Activated T-cell treated with anti-CD3 and anti-CD28 coated beads, Interleukin-2, amount 50 U/mL, for 4 hours (primary cell): ENCODE results near the gene TMEM131. TPM values are rescaled to one million over a fixed set of nuclear protein-coding genes. Genes with fewer than 3 reads are reported as not detected.
"Not testable (repeated sequence)": the region's sequence is repeated elsewhere in the genome, so short reads cannot be mapped to it uniquely, and the experiment has no call there.

ENCODE experiments used
- ATAC-seq, 2 donors: fragments of 200-7000 bp; cut with Tn5 transposase; one replicate each; pipeline ENCODE4 v1.10.0; 2021
- DNase-seq: peaks from one replicate; pipeline ENCODE4 v3.0.0-alpha.2; 2020
- H3K27me3 Mint-ChIP-seq: one replicate; pipeline ENCODE4 v1.8.0; 2021; ENCODE audit warnings: low read depth, mixed read lengths
- H3K36me3 Mint-ChIP-seq: one replicate; pipeline ENCODE4 v1.8.0; 2022; ENCODE audit warnings: mixed read lengths; ENCODE audit not compliant: insufficient read depth
- H3K4me1 Mint-ChIP-seq: one replicate; pipeline ENCODE4 v1.8.0; 2021; ENCODE audit warnings: low read depth, mixed read lengths
- H3K4me3 Mint-ChIP-seq: one replicate; pipeline ENCODE4 v1.8.0; 2021; ENCODE audit warnings: mild to moderate bottlenecking, moderate library complexity, mixed read lengths
- H3K9me3 Mint-ChIP-seq: one replicate; pipeline ENCODE4 v1.8.0; 2021; ENCODE audit warnings: mixed read lengths
- total RNA-seq, 3 donors: library from RNA; stranded (reverse); gene quantifications; one replicate each; pipeline ENCODE4 v1.2.1, GENCODE V29; 2021

The TMEM131 gene
- total RNA-seq, 3 donors from 2014 or later: 23.9 to 31.6 (median 28.3) TPM

GRCh38 chr2:97715951-97716694 lies 279.6 kb downstream of the TMEM131 start:
- Mint-ChIP-seq H3K4me1 (peaks cover 93% of the 10 kb centered on the region), H3K9me3 (no peaks in the 10 kb centered on the region), H3K4me3 (peak overlapping the region; percentile 98), H3K36me3 (peaks cover 29% of the 10 kb centered on the region), H3K27me3 (no peaks in the 10 kb centered on the region)
- ATAC-seq (no peak), DNase-seq (no peak)

GRCh38 chr2:97714950-97715652 lies 280.6 kb downstream of the TMEM131 start:
- no peak for ATAC-seq
- H3K36me3 Mint-ChIP-seq: peaks cover 21% of the 10 kb centered on the region
- peak overlapping the region; percentile 98 for H3K4me3 Mint-ChIP-seq
- no peak for DNase-seq
- no peaks in the 10 kb centered on the region for H3K9me3 Mint-ChIP-seq
- H3K4me1 Mint-ChIP-seq: peaks cover 94% of the 10 kb centered on the region
- H3K27me3 Mint-ChIP-seq: no peaks in the 10 kb centered on the region

- Mint-ChIP-seq H3K9me3 (no peaks in the 10 kb centered on the region), H3K27me3 (no peaks in the 10 kb centered on the region), H3K4me3 (peak overlapping the region; percentile 98), H3K4me1 (peaks cover 90% of the 10 kb centered on the region), H3K36me3 (peaks cover 16% of the 10 kb centered on the region)
- DNase-seq: no peak
- ATAC-seq: peak; percentile 17 to 21
Measured at GRCh38 chr2:97714084-97714949, 281.4 kb downstream of the TMEM131 start.

GRCh38 chr2:97713296-97714083 lies 282.3 kb downstream of the TMEM131 start, which contains the start of gene ZAP70:
TSS of gene ZAP70 (plus strand) at chr2:97713576. CDS start at chr2:97724037, 10,461 bp downstream.
- no peaks in the 10 kb centered on the region for H3K9me3 Mint-ChIP-seq
- H3K36me3 Mint-ChIP-seq: peaks cover 10% of the 10 kb centered on the region
- H3K4me1 Mint-ChIP-seq: peaks cover 82% of the 10 kb centered on the region
- peak within 1 kb of the TSS; percentile 98 for H3K4me3 Mint-ChIP-seq
- DNase-seq (peak; percentile 54), ATAC-seq (peak; percentile 60 to 64)
- no peaks in the 10 kb centered on the region for H3K27me3 Mint-ChIP-seq

DNA sequence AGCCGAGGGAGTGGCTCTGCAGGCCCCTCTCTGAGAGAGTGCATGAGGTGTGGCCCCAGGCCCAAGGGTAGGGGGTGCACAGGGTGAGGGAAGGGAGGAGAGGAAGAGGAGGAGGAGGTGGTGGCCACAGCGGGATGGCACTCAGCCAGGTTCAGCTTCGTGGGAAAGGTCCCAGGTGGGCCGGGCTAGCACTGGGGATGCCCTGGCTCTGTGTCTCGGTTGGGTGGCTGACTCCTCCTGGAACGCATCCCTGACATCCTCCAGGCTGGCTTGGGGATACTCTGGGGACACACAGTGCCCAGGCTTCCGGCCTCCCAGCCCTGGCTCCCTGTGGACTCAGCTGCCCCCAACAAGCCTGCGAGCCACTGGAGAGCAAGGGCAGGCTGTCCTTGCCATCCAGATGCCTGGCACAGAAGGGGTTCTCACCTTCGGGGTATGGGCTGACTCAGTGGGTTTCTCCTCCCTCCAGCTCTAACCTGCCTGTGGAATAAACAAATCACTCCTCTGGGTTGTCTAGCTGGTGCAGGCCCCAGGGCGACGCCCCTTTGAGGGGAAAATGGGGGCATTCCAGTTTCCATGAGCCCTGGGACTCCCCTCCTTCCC lies 283.0 kb downstream of the TMEM131 start:
- no peaks in the 10 kb centered on the region for H3K27me3 Mint-ChIP-seq
- ATAC-seq (peak; percentile 32 to 39), DNase-seq (peak; percentile 59)
- H3K4me3 Mint-ChIP-seq: peak overlapping the region; percentile 98
- peaks cover 75% of the 10 kb centered on the region for H3K4me1 Mint-ChIP-seq
- H3K9me3 Mint-ChIP-seq: no peaks in the 10 kb centered on the region
- peaks cover 10% of the 10 kb centered on the region for H3K36me3 Mint-ChIP-seq

DNA sequence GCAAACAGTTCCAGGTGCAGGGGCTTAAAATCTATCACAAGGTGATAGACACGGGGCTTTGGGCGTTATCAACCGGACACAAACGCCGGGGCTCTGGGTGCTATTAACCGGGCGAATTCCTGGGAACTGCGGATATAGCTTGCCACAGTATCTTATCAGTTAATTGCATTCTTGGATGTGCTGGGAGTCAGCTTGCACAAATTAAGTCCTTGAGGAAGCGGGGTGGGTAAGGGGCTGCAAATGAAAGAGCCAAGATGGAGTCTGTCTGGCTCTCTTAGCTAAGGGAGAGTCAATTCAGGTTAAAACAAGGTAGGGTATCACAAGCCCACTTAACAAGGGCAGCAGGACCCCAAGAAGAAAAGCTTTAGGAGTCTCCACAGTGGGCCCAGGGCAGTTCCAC lies 283.6 kb downstream of the TMEM131 start:
- H3K9me3 Mint-ChIP-seq, ATAC-seq, DNase-seq, H3K27me3 Mint-ChIP-seq: not testable (repeated sequence)
- Mint-ChIP-seq H3K4me3 (peak overlapping the region; percentile 98), H3K36me3 (peaks cover 10% of the 10 kb centered on the region), H3K4me1 (peaks cover 69% of the 10 kb centered on the region)

DNA sequence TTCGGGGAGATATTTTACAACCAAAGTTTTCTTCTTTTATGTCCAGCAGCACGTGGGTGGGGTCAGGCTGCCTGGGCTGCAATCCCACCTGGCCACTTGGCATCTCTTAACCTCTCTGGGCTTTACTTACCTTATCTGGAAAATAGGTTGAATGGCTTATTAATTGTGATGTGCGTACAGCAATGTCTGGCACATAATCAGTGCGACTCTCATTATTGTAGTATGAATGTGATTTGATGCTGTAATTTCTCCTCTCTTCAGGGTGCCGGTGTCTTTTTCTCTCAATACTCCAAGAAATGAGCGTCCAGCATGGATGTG lies 284.4 kb downstream of the TMEM131 start:
- Mint-ChIP-seq H3K9me3 (no peaks in the 10 kb centered on the region), H3K27me3 (no peaks in the 10 kb centered on the region), H3K4me1 (peaks cover 62% of the 10 kb centered on the region), H3K4me3 (peak overlapping the region; percentile 98), H3K36me3 (peaks cover 9% of the 10 kb centered on the region)
- no peak for ATAC-seq
- no peak for DNase-seq

DNA sequence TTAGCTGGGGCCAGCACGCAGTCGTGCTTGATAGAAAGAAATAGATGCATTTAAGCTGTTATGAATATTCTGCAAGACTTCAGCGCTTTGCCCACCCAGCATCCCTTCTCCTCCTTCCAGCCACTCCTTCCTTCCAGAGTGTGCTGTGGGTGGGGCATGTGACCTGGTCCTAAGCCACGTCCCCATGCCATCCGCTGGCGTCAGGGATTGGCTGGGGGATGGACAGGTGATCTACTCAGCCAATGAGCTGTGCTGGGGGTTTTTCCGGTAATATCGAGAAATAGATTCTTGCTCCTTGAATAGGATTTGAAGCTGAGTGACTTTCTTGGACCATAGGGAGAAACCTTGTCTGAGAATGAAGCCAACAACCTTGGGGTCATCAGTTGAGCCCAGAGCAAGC lies 287.1 kb downstream of the TMEM131 start:
- ATAC-seq (no peak), DNase-seq (no peak)
- H3K9me3 Mint-ChIP-seq: no peaks in the 10 kb centered on the region
- peaks cover 39% of the 10 kb centered on the region for H3K4me1 Mint-ChIP-seq
- H3K27me3 Mint-ChIP-seq: no peaks in the 10 kb centered on the region
- no peak overlapping the region for H3K4me3 Mint-ChIP-seq
- H3K36me3 Mint-ChIP-seq: no peaks in the 10 kb centered on the region

GRCh38 chr2:97708048-97708380 lies 287.7 kb downstream of the TMEM131 start:
- Mint-ChIP-seq H3K4me3 (no peak overlapping the region), H3K36me3 (no peaks in the 10 kb centered on the region), H3K27me3 (no peaks in the 10 kb centered on the region), H3K4me1 (peaks cover 33% of the 10 kb centered on the region), H3K9me3 (no peaks in the 10 kb centered on the region)
- DNase-seq (no peak), ATAC-seq (no peak)

GRCh38 chr2:97707362-97708047 lies 288.2 kb downstream of the TMEM131 start:
- DNase-seq (no peak), ATAC-seq (no peak)
- Mint-ChIP-seq H3K4me1 (peaks cover 27% of the 10 kb centered on the region), H3K9me3 (no peaks in the 10 kb centered on the region), H3K36me3 (no peaks in the 10 kb centered on the region), H3K4me3 (no peak overlapping the region), H3K27me3 (no peaks in the 10 kb centered on the region)

GRCh38 chr2:97706708-97707345 lies 288.9 kb downstream of the TMEM131 start:
- H3K4me3 Mint-ChIP-seq: no peak overlapping the region
- no peak for ATAC-seq
- no peaks in the 10 kb centered on the region for H3K36me3 Mint-ChIP-seq
- no peak for DNase-seq
- H3K27me3 Mint-ChIP-seq: no peaks in the 10 kb centered on the region
- H3K9me3 Mint-ChIP-seq: no peaks in the 10 kb centered on the region
- H3K4me1 Mint-ChIP-seq: peaks cover 21% of the 10 kb centered on the region
